Osteoblast (primary cell): ENCODE results near the gene PTPRK. TPM values are rescaled to one million over a fixed set of nuclear protein-coding genes. Genes with fewer than 3 reads are reported as not detected.

Experiments used
- DNase-seq: peaks from one replicate; pipeline ENCODE4 v3.0.0; 2011; ENCODE audit warnings: low spot score, mixed read lengths; ENCODE audit not compliant: insufficient read length; ENCODE audit errors: missing footprints
- H2AFZ ChIP-seq: 2 replicates; pipeline ENCODE4 v1.6.0; 2011; ENCODE audit warnings: mild to moderate bottlenecking, low read length
- H3K27ac ChIP-seq: 2 replicates; pipeline ENCODE4 v1.5.1; 2011; ENCODE audit warnings: mild to moderate bottlenecking, low read depth, low read length, moderate library complexity
- H3K27me3 ChIP-seq: 2 replicates; pipeline ENCODE4 v1.6.0; 2012; ENCODE audit warnings: mild to moderate bottlenecking, control low read depth, inconsistent platforms, low read length, moderate library complexity; ENCODE audit not compliant: insufficient read depth
- H3K36me3 ChIP-seq: 2 replicates; pipeline ENCODE4 v1.5.1; 2011; ENCODE audit warnings: mild to moderate bottlenecking, low read length, control low read depth, moderate library complexity; ENCODE audit not compliant: insufficient read depth
- H3K4me1 ChIP-seq: 2 replicates; pipeline ENCODE4 v1.5.1; 2011; ENCODE audit warnings: mild to moderate bottlenecking, low read length, control low read depth, moderate library complexity; ENCODE audit not compliant: insufficient read depth
- H3K4me2 ChIP-seq: 2 replicates; pipeline ENCODE4 v1.6.0; 2011; ENCODE audit warnings: mild to moderate bottlenecking, low read length; ENCODE audit not compliant: insufficient read depth
- H3K4me3 ChIP-seq: fragments of 200-600 bp; sonication (generic); 3 replicates; pipeline ENCODE4 v1.5.1; 2012; ENCODE audit warnings: mild to moderate bottlenecking, low read length, inconsistent platforms; ENCODE audit not compliant: insufficient read depth
- H3K79me2 ChIP-seq: 2 replicates; pipeline ENCODE4 v1.6.0; 2012; ENCODE audit warnings: mild to moderate bottlenecking, low read length, control low read depth, inconsistent platforms; ENCODE audit not compliant: insufficient read depth
- H3K9me3 ChIP-seq: 2 replicates; pipeline ENCODE4 v1.5.1; 2011; ENCODE audit warnings: low read depth, low read length, control low read depth
- H4K20me1 ChIP-seq: 2 replicates; pipeline ENCODE4 v1.6.0; 2012; ENCODE audit warnings: mild to moderate bottlenecking, low read length, control low read depth; ENCODE audit not compliant: insufficient read depth
- total RNA-seq: library from RNA; depleted of rRNA; stranded (reverse); fragments of >200 nt; gene quantifications from 2 replicates; pipeline ENCODE4 v1.2.3, GENCODE V29; 2012
- TF ChIP-seq, protein P1 (sequence below): IDR thresholded peaks from 2 replicates; pipeline ENCODE4 v1.5.1; 2011; ENCODE audit warnings: mild to moderate bottlenecking, low read depth, low read length, moderate library complexity; ENCODE audit errors: extremely low read depth

The PTPRK gene
- total RNA-seq, 1 donor: 165 TPM

DNA sequence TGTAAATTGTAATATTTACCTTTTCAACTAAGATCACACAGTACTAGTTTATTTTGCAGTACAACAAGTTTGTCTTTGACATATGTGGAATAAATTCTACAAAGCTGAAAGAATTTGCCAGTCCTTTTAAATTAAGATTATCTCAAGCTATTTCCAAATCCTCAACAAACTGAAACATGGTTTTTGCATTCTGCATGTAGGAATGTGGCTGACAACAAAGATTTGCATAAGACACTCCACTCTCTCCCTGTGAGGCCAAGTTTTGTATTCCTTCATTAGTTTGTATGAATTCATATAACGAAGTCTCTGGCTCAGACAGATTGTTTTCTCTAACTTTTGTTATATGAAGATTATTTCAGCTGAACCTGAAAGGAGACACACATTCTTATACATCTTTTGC is 495.4 kb downstream of the PTPRK start:
- H2AFZ ChIP-seq: no peak overlapping the region

DNA sequence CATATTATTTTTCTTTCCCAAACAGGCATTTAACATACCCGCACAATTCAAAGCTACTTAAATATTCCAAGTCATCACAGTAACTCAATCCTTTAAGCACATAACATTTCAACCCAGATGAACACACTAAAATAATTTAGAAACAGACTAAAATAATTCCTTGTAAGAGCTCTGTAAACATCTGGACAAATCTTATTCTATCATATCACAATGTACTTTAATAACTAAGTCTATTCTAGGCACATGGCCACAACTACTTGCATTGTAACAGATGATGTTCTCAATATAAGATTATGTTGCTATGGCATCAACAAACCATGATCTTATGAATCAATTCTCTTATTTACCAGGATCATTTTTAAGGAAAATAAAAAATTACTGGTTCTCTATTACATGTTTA is 496.4 kb downstream of the PTPRK start:
- no peak overlapping the region for H3K4me2 ChIP-seq
- no peak overlapping the region for H3K4me3 ChIP-seq
- H2AFZ ChIP-seq: no peak overlapping the region
- no peak overlapping the region for H3K27ac ChIP-seq
- DNase-seq: no peak
- H3K27me3 ChIP-seq: no peaks in the 10 kb centered on the region
- no peaks in the 10 kb centered on the region for H3K79me2 ChIP-seq
- TF ChIP-seq, protein P1, sequence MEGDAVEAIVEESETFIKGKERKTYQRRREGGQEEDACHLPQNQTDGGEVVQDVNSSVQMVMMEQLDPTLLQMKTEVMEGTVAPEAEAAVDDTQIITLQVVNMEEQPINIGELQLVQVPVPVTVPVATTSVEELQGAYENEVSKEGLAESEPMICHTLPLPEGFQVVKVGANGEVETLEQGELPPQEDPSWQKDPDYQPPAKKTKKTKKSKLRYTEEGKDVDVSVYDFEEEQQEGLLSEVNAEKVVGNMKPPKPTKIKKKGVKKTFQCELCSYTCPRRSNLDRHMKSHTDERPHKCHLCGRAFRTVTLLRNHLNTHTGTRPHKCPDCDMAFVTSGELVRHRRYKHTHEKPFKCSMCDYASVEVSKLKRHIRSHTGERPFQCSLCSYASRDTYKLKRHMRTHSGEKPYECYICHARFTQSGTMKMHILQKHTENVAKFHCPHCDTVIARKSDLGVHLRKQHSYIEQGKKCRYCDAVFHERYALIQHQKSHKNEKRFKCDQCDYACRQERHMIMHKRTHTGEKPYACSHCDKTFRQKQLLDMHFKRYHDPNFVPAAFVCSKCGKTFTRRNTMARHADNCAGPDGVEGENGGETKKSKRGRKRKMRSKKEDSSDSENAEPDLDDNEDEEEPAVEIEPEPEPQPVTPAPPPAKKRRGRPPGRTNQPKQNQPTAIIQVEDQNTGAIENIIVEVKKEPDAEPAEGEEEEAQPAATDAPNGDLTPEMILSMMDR: no peak
- no peaks in the 10 kb centered on the region for H4K20me1 ChIP-seq
- H3K9me3 ChIP-seq: no peaks in the 10 kb centered on the region
- H3K4me1 ChIP-seq: no peaks in the 10 kb centered on the region
- no peaks in the 10 kb centered on the region for H3K36me3 ChIP-seq

More for the DNA sequence above, 495.4 kb downstream of the PTPRK start:
- Histone ChIP-seq H3K79me2 (no peaks in the 10 kb centered on the region), H4K20me1 (no peaks in the 10 kb centered on the region), H3K36me3 (no peaks in the 10 kb centered on the region), H3K4me2 (no peak overlapping the region), H3K27me3 (no peaks in the 10 kb centered on the region), H3K9me3 (no peaks in the 10 kb centered on the region), H3K27ac (no peak overlapping the region), H3K4me1 (no peaks in the 10 kb centered on the region), H3K4me3 (no peak overlapping the region)
- no peak for DNase-seq
- TF ChIP-seq, protein P1: no peak

DNA sequence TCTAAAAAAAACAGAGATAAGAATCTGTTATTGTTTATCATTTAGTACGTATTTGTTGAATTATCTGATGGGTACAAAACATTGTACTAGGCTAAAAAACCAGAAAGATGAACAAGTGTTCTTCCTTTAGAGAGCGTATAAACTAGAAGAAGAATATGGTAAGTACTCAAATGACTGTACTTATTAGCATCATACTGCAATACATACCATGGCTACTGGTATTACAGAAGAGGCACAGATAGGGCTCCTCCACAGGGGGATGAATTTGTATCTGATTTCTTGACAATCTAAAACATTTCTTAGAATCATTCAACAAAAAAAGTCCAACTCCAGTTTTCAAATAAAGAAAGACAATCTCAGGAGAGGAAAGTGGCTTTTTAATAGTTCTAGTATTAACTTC is 501.6 kb downstream of the PTPRK start:
- Histone ChIP-seq H2AFZ (no peak overlapping the region), H3K9me3 (no peaks in the 10 kb centered on the region), H3K4me2 (no peak overlapping the region), H3K79me2 (no peaks in the 10 kb centered on the region), H3K36me3 (no peaks in the 10 kb centered on the region), H4K20me1 (no peaks in the 10 kb centered on the region), H3K27me3 (no peaks in the 10 kb centered on the region), H3K4me1 (no peaks in the 10 kb centered on the region), H3K27ac (no peak overlapping the region), H3K4me3 (no peak overlapping the region)
- TF ChIP-seq, protein P1: no peak
- DNase-seq: no peak

DNA sequence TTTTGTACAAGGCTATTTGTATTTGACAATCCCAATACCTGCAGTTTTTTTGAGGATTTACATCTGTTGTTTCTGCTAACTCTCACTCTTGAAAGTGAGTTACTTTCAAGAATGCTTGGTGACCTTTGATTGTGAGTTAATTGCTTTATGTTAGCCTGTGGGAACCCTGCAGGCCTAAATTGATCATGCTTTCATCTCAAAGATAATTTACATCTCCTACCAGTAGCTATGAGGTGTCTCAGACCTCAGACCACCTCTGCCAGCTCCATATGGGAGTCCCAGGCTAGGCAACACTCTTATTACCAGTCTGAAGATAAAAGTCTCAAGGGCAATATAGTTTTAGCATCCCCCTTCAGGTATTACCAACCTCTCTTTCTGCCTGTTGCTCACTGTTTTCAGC is 503.1 kb downstream of the PTPRK start:
- no peaks in the 10 kb centered on the region for H3K27me3 ChIP-seq
- no peaks in the 10 kb centered on the region for H3K36me3 ChIP-seq
- TF ChIP-seq, protein P1: no peak
- no peaks in the 10 kb centered on the region for H4K20me1 ChIP-seq
- no peak for DNase-seq
- H3K4me2 ChIP-seq: no peak overlapping the region
- no peaks in the 10 kb centered on the region for H3K4me1 ChIP-seq
- H3K79me2 ChIP-seq: no peaks in the 10 kb centered on the region
- no peak overlapping the region for H2AFZ ChIP-seq
- H3K27ac ChIP-seq: no peak overlapping the region
- H3K9me3 ChIP-seq: no peaks in the 10 kb centered on the region
- no peak overlapping the region for H3K4me3 ChIP-seq
